GM06990 (cell line): ENCODE results near the gene SPANXD.

Experiments
- DNase-seq: peaks from one replicate; pipeline ENCODE4 v3.0.0-alpha.2; 2011; ENCODE audit not compliant: insufficient read length; ENCODE audit errors: extremely low read depth
- H3K27me3 ChIP-seq: replicated peaks from 2 replicates; pipeline ENCODE4 v1.6.0; 2011; ENCODE audit warnings: low read length; ENCODE audit not compliant: control insufficient read depth, insufficient read depth
- H3K36me3 ChIP-seq: 2 replicates; pipeline ENCODE4 v1.5.1; 2011; ENCODE audit warnings: low read length; ENCODE audit not compliant: control insufficient read depth, insufficient read depth
- H3K4me3 ChIP-seq: replicated peaks from 2 replicates; pipeline ENCODE4 v1.5.1; 2011; ENCODE audit warnings: low read depth, mild to moderate bottlenecking, control low read depth, low read length
- CTCF ChIP-seq: IDR thresholded peaks from 2 replicates; pipeline ENCODE4 v1.5.1; 2011; ENCODE audit warnings: low read length, control low read depth, mild to moderate bottlenecking, inconsistent platforms; ENCODE audit not compliant: insufficient read depth, poor library complexity, severe bottlenecking

SPANXD gene

DNA sequence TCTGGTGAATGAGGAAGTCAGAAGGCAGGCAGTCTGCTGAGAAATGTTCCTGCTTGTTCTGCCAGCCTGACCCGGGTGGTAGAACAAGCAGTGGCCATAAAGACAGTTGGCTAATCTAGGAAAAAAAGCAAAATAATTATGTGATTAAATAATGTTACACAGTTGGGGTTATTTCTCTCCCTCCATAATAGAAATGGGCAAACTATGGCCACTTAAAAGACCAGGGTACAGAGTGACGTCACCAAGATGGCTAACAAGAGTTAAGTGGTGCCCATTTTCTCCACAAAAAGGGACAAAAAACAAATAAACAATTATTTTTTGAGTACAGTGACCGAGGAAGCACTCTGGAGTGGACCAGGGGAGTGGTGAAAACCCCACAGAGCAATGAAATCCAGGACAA is 16.1 kb upstream of the SPANXD start:
- Histone ChIP-seq H3K36me3 (no peaks in the 10 kb centered on the region), H3K4me3 (no peak overlapping the region), H3K27me3 (no peaks in the 10 kb centered on the region)
- no peak for TF ChIP-seq CTCF
- no peak for DNase-seq

DNA sequence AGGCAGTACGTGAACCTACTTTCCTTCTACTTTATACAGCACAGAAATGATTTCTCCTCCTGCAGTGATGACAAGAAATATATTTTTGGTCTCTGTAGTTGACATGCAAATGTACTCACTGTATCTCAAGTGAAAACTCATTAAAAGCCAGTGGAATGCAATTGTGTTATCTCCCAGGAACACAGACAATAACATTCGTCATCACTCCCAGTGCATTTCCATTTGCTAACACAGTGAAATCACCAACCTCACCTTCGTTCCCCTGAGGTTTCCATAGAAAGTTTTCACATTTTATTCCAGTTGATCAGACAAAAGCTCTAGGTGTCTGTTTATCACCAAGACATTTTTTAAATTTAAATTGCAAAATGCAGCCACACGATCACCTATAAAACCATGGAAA is 2.5 kb upstream of the SPANXD start:
- Histone ChIP-seq H3K27me3 (no peaks in the 10 kb centered on the region), H3K36me3 (no peaks in the 10 kb centered on the region), H3K4me3 (no peak overlapping the region)
- no peak for TF ChIP-seq CTCF
- DNase-seq = no peak

DNA sequence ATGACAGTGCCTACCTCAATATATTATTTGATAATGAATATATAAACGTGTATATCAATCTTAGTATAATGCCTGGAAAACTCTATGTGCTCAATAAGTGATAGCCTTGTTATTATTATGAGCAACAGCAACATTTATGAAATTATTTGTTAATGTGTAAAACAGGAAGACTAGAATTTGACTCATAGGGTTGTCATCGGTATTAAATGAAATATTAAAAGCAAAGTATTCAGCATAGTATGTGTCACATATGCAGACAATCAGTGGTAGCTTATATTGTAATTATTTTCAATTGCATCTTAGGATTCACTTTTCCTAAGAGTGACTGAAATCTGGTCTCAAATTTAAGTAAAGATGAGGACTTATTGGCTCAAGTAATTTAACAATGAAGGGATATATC is 24.6 kb downstream of the SPANXD start:
- TF ChIP-seq CTCF = no peak
- Histone ChIP-seq H3K4me3 (no peak overlapping the region), H3K36me3 (no peaks in the 10 kb centered on the region), H3K27me3 (no peaks in the 10 kb centered on the region)
- no peak for DNase-seq

GRCh38 chrX:141669689-141670088 is 28.9 kb downstream of the SPANXD start:
- no peak overlapping the region for H3K4me3 ChIP-seq
- TF ChIP-seq CTCF = no peak
- no peak for DNase-seq
- H3K36me3 ChIP-seq = no peaks in the 10 kb centered on the region
- H3K27me3 ChIP-seq = no peaks in the 10 kb centered on the region

DNA sequence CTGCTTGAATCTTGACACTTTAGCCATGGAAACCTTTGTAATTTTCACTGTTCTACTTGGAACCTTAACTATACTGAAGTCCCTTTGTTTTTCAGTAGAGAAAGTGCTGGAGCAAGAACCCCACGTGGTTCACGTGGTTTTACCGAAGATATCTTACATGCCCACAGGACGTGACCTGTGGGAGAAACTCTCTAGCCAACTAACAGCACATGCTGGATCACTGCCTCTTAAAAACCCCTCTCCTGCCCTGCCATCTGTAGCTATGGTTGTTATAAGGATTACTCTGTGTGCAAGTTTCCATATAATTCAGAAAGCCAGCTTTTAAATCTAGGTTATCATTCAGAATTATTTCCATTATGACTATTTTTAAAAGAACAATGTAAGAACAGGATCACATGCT is 30.2 kb downstream of the SPANXD start:
- no peak for TF ChIP-seq CTCF
- DNase-seq = no peak
- no peaks in the 10 kb centered on the region for H3K36me3 ChIP-seq

DNA sequence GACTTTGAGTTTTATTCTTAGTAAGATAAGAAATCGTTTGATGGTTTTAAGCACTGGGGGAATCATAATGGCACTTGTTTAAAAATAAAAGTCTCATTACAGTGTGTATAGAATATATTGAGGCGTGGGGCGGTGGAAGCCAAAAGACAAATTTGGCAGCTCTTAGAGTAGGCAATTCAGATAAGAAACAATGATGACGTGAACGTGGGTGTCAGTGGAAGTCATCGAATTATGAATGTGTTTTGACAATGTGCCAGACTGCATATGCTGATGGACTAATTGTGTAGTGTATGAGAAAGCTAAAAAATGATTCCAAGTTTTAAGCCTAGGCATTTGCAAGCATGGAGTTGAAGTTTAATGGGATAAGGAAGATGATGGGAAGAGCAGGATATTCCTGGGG is 35.8 kb downstream of the SPANXD start:
- Histone ChIP-seq H3K4me3 (no peak overlapping the region), H3K36me3 (no peaks in the 10 kb centered on the region), H3K27me3 (no peaks in the 10 kb centered on the region)
- no peak for DNase-seq
- TF ChIP-seq CTCF = no peak

More for the DNA sequence above, 30.2 kb downstream of the SPANXD start:
- Histone ChIP-seq H3K27me3 (no peaks in the 10 kb centered on the region), H3K4me3 (no peak overlapping the region)
